ENCODE results near the gene CCNL1. TPM values are rescaled to one million over a fixed set of nuclear protein-coding genes. Genes with fewer than 3 reads are reported as not detected.

Gene CCNL1
- polyA plus RNA-seq, 1 donor from 2014 or later, result 186 TPM

GRCh38 chr3:157170861-157171260, 10.9 kb upstream of the CCNL1 start:
- no peaks in the 10 kb centered on the region for H3F3A ChIP-seq (ENCODE audit: insufficient read depth, low read length, poor library complexity, severe bottlenecking)
- no peaks in the 10 kb centered on the region for H3K36me3 ChIP-seq (ENCODE audit: insufficient read depth, low read length)
- no peak overlapping the region for H3K27ac ChIP-seq (ENCODE audit: low read length)
- H3K79me2 ChIP-seq (replicated peaks; ENCODE audit: insufficient read depth, low read length), result peaks cover 3% of the 10 kb centered on the region
- no peaks in the 10 kb centered on the region for H3K9me3 ChIP-seq (ENCODE audit: low read length)
- TF ChIP-seq, protein P1, sequence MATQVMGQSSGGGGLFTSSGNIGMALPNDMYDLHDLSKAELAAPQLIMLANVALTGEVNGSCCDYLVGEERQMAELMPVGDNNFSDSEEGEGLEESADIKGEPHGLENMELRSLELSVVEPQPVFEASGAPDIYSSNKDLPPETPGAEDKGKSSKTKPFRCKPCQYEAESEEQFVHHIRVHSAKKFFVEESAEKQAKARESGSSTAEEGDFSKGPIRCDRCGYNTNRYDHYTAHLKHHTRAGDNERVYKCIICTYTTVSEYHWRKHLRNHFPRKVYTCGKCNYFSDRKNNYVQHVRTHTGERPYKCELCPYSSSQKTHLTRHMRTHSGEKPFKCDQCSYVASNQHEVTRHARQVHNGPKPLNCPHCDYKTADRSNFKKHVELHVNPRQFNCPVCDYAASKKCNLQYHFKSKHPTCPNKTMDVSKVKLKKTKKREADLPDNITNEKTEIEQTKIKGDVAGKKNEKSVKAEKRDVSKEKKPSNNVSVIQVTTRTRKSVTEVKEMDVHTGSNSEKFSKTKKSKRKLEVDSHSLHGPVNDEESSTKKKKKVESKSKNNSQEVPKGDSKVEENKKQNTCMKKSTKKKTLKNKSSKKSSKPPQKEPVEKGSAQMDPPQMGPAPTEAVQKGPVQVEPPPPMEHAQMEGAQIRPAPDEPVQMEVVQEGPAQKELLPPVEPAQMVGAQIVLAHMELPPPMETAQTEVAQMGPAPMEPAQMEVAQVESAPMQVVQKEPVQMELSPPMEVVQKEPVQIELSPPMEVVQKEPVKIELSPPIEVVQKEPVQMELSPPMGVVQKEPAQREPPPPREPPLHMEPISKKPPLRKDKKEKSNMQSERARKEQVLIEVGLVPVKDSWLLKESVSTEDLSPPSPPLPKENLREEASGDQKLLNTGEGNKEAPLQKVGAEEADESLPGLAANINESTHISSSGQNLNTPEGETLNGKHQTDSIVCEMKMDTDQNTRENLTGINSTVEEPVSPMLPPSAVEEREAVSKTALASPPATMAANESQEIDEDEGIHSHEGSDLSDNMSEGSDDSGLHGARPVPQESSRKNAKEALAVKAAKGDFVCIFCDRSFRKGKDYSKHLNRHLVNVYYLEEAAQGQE (IDR thresholded peaks at IDR 0.05; ENCODE audit: borderline replicate concordance), result no peak
- TF ChIP-seq EP300 (conservative IDR thresholded peaks at IDR 0.05; ENCODE audit: poor library complexity, severe bottlenecking), result no peak
- TF ChIP-seq TAF1 (IDR thresholded peaks at IDR 0.05; ENCODE audit: low read depth), result no peak
- no peak for TF ChIP-seq POLR2AphosphoS5 (IDR thresholded peaks at IDR 0.05)
- TF ChIP-seq SMC3 (conservative IDR thresholded peaks at IDR 0.05; ENCODE audit: poor library complexity), result no peak
- TF ChIP-seq RAD21 (conservative IDR thresholded peaks at IDR 0.05), result no peak
- no peak for TF ChIP-seq MXI1 (conservative IDR thresholded peaks at IDR 0.05; ENCODE audit: poor library complexity, severe bottlenecking)
- H3K9ac ChIP-seq (ENCODE audit: low read length), result no peak overlapping the region
- H2AFZ ChIP-seq (ENCODE audit: low read depth, low read length), result no peak overlapping the region
- H4K20me1 ChIP-seq (ENCODE audit: insufficient read depth), result no peaks in the 10 kb centered on the region
- H3K27me3 ChIP-seq (ENCODE audit: insufficient read depth, low read depth, low read length), result no peaks in the 10 kb centered on the region
- no peak overlapping the region for H3K4me3 ChIP-seq (ENCODE audit: low read length)
- H3K4me2 ChIP-seq (ENCODE audit: low read length), result no peak overlapping the region
- H3K9me2 ChIP-seq (ENCODE audit: insufficient read depth, low read length), result no peaks in the 10 kb centered on the region

GRCh38 chr3:157167371-157168042, 7.6 kb upstream of the CCNL1 start:
- Histone ChIP-seq H4K20me1 (ENCODE audit: insufficient read depth) (no peaks in the 10 kb centered on the region), H2AFZ (ENCODE audit: low read depth, low read length) (no peak overlapping the region), H3K27ac (ENCODE audit: low read length) (no peak overlapping the region), H3K4me2 (ENCODE audit: low read length) (no peak overlapping the region), H3K36me3 (ENCODE audit: insufficient read depth, low read length) (no peaks in the 10 kb centered on the region), H3K4me3 (ENCODE audit: low read length) (no peak overlapping the region), H3K9ac (ENCODE audit: low read length) (no peak overlapping the region), H3K9me2 (ENCODE audit: insufficient read depth, low read length) (no peaks in the 10 kb centered on the region), H3K27me3 (ENCODE audit: insufficient read depth, low read depth, low read length) (no peaks in the 10 kb centered on the region), H3K79me2 (replicated peaks; ENCODE audit: insufficient read depth, low read length) (no peaks in the 10 kb centered on the region), H3F3A (ENCODE audit: insufficient read depth, low read length, poor library complexity, severe bottlenecking) (no peaks in the 10 kb centered on the region), H3K9me3 (ENCODE audit: low read length) (no peaks in the 10 kb centered on the region)
- no peak for TF ChIP-seq MXI1 (conservative IDR thresholded peaks at IDR 0.05; ENCODE audit: poor library complexity, severe bottlenecking)
- no peak for TF ChIP-seq RAD21 (conservative IDR thresholded peaks at IDR 0.05)
- TF ChIP-seq, protein P1 (IDR thresholded peaks at IDR 0.05; ENCODE audit: borderline replicate concordance), result no peak
- no peak for TF ChIP-seq POLR2AphosphoS5 (IDR thresholded peaks at IDR 0.05)
- TF ChIP-seq EP300 (conservative IDR thresholded peaks at IDR 0.05; ENCODE audit: poor library complexity, severe bottlenecking), result no peak
- no peak for TF ChIP-seq TAF1 (IDR thresholded peaks at IDR 0.05; ENCODE audit: low read depth)
- no peak for TF ChIP-seq EZH2 (IDR thresholded peaks at IDR 0.05; ENCODE audit: borderline replicate concordance, insufficient read depth, low read length, poor library complexity, severe bottlenecking)
- TF ChIP-seq SMC3 (conservative IDR thresholded peaks at IDR 0.05; ENCODE audit: poor library complexity), result no peak
- TF ChIP-seq, protein P2, sequence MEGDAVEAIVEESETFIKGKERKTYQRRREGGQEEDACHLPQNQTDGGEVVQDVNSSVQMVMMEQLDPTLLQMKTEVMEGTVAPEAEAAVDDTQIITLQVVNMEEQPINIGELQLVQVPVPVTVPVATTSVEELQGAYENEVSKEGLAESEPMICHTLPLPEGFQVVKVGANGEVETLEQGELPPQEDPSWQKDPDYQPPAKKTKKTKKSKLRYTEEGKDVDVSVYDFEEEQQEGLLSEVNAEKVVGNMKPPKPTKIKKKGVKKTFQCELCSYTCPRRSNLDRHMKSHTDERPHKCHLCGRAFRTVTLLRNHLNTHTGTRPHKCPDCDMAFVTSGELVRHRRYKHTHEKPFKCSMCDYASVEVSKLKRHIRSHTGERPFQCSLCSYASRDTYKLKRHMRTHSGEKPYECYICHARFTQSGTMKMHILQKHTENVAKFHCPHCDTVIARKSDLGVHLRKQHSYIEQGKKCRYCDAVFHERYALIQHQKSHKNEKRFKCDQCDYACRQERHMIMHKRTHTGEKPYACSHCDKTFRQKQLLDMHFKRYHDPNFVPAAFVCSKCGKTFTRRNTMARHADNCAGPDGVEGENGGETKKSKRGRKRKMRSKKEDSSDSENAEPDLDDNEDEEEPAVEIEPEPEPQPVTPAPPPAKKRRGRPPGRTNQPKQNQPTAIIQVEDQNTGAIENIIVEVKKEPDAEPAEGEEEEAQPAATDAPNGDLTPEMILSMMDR (IDR thresholded peaks at IDR 0.05; ENCODE audit: poor library complexity, severe bottlenecking), result no peak
